Natural killer cell (primary cell): Measurements from ENCODE around the gene GHITM. TPM values are rescaled to one million over a fixed set of nuclear protein-coding genes. Genes with fewer than 3 reads are reported as not detected.

ENCODE experiments used
- ATAC-seq, 3 donors: fragments of 150-1000 bp in 2 of 3; fragments of 200-7000 bp in 1 of 3; cut with Tn5 transposase; 1 replicate in 1 of 3; 2 replicates in 2 of 3; pipeline ENCODE4 v1.10.0; 2021; ENCODE audit warnings: mild to moderate bottlenecking in 2 of 3, moderate library complexity in 2 of 3
- DNase-seq, 2 donors: peaks; one replicate each; pipeline versions ENCODE4 v3.0.0 to v3.0.0-alpha.2; 2013 to 2021; ENCODE audit warnings: mixed read lengths in 1 of 2
- H3K27ac ChIP-seq: one replicate; pipeline ENCODE4 v1.5.1; 2013; ENCODE audit warnings: mild to moderate bottlenecking, low read length
- H3K27me3 ChIP-seq: one replicate; pipeline ENCODE4 v1.6.1; 2013; ENCODE audit warnings: low read length; ENCODE audit not compliant: control insufficient read depth, insufficient read depth
- H3K36me3 ChIP-seq: one replicate; pipeline ENCODE4 v1.6.1; 2013; ENCODE audit warnings: low read length; ENCODE audit not compliant: control insufficient read depth, insufficient read depth
- H3K4me1 ChIP-seq: one replicate; pipeline ENCODE4 v1.6.1; 2013; ENCODE audit warnings: low read length; ENCODE audit not compliant: control insufficient read depth, insufficient read depth
- H3K4me3 ChIP-seq: one replicate; pipeline ENCODE4 v1.5.1; 2013; ENCODE audit warnings: low read length
- H3K9me3 ChIP-seq: one replicate; pipeline ENCODE4 v1.6.1; 2013; ENCODE audit warnings: low read length; ENCODE audit not compliant: control insufficient read depth, insufficient read depth
- H3K27ac Mint-ChIP-seq, 2 donors: one replicate each; pipeline ENCODE4 v1.8.0; 2022; ENCODE audit warnings: mild to moderate bottlenecking in 2 of 2, mixed read lengths in 2 of 2, moderate library complexity in 1 of 2
- H3K27me3 Mint-ChIP-seq, 2 donors: one replicate each; pipeline ENCODE4 v1.8.0; 2022; ENCODE audit warnings: low read depth in 2 of 2, mixed read lengths in 2 of 2
- H3K36me3 Mint-ChIP-seq: one replicate; pipeline ENCODE4 v1.8.0; 2022; ENCODE audit warnings: mixed read lengths
- H3K4me1 Mint-ChIP-seq, 2 donors: one replicate each; pipeline ENCODE4 v1.8.0; 2022; ENCODE audit warnings: mixed read lengths in 2 of 2
- H3K4me3 Mint-ChIP-seq: one replicate; pipeline ENCODE4 v1.8.0; 2022; ENCODE audit warnings: mild to moderate bottlenecking, moderate library complexity, mixed read lengths
- H3K9me3 Mint-ChIP-seq, 2 donors: one replicate each; pipeline ENCODE4 v1.8.0; 2022; ENCODE audit warnings: mixed read lengths in 2 of 2
- WGBS: methylation state at CpG from one replicate; pipeline ENCODE4 v1.1.7; 2013; ENCODE audit warnings: missing lambda C conversion rate; ENCODE audit not compliant: insufficient coverage; 5-methylcytosine and 5-hydroxymethylcytosine counted together
- intact Hi-C: fragments of 100-400 bp; cut with micrococcal nuclease; formaldehyde crosslinking; loops from one replicate; pipeline ENCODE4 v1.14.2; 2022
- total RNA-seq, 4 donors: library from RNA; stranded (reverse); fragments of 120-200 nt in 1 of 4; gene quantifications; one replicate each; pipeline versions ENCODE4 v1.2.3 to v1.2.4, GENCODE V29; 2013 to 2022
- TF ChIP-seq, protein P1 (sequence below): fragments of 200-600 bp; IDR thresholded peaks from one replicate; pipeline ENCODE4 v1.8.0; 2022; ENCODE audit warnings: antibody characterized with exemption

GHITM gene
- total RNA-seq, 3 donors from 2014 or later (not counting 1 experiment from before 2014, with no cell fraction given), result 84.3 to 89.3 (median 87.9) TPM

DNA sequence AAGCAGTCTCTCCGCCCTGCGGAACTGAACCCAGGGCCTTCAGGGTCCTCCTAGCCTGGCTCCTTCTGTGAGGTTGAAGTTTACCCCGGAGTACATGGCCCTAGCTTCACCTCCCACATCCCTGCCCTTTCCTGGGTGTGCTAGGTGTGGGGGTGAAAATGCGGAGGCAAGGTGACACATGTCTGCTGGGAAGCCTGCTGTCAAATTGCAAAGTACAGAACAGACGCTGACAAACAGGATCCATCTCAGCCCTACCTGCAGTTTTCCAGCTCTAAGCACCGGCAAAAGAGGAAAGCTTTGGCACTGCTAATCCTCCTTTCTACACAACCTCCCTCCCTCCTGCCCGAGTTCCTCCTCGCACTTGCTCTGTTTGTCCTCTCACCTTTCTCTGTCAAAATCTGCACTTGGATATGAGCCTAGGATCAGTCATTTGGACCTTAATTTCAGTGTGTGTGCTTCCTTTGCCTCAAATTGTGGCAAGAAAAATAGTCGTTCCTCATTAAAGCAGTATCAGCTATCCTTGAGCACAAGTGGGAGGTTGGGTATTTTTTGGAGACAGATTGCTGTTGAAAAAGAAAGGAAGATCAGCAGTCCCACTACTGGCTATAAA, 19.9 kb downstream of the GHITM start:
- no peak for ATAC-seq
- no peaks in the 10 kb centered on the region for H3K9me3 Mint-ChIP-seq
- peaks cover 7 to 11% of the 10 kb centered on the region in 2 donors for H3K27me3 Mint-ChIP-seq
- Histone ChIP-seq H3K4me1 (no peaks in the 10 kb centered on the region), H3K27ac (no peak overlapping the region), H3K36me3 (peaks cover 4% of the 10 kb centered on the region), H3K9me3 (no peaks in the 10 kb centered on the region), H3K27me3 (no peaks in the 10 kb centered on the region), H3K4me3 (no peak overlapping the region)
- H3K27ac Mint-ChIP-seq, result no peak overlapping the region
- intact Hi-C loops, result no loop called here
- WGBS, result 46% methylated on average over 8 of the region's 9 CpGs
- no peaks in the 10 kb centered on the region for H3K36me3 Mint-ChIP-seq
- TF ChIP-seq, protein P1, sequence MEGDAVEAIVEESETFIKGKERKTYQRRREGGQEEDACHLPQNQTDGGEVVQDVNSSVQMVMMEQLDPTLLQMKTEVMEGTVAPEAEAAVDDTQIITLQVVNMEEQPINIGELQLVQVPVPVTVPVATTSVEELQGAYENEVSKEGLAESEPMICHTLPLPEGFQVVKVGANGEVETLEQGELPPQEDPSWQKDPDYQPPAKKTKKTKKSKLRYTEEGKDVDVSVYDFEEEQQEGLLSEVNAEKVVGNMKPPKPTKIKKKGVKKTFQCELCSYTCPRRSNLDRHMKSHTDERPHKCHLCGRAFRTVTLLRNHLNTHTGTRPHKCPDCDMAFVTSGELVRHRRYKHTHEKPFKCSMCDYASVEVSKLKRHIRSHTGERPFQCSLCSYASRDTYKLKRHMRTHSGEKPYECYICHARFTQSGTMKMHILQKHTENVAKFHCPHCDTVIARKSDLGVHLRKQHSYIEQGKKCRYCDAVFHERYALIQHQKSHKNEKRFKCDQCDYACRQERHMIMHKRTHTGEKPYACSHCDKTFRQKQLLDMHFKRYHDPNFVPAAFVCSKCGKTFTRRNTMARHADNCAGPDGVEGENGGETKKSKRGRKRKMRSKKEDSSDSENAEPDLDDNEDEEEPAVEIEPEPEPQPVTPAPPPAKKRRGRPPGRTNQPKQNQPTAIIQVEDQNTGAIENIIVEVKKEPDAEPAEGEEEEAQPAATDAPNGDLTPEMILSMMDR, result no peak
- no peak overlapping the region for H3K4me3 Mint-ChIP-seq
- peaks cover 9 to 16% of the 10 kb centered on the region in 2 donors for H3K4me1 Mint-ChIP-seq
- DNase-seq, result no peak

DNA sequence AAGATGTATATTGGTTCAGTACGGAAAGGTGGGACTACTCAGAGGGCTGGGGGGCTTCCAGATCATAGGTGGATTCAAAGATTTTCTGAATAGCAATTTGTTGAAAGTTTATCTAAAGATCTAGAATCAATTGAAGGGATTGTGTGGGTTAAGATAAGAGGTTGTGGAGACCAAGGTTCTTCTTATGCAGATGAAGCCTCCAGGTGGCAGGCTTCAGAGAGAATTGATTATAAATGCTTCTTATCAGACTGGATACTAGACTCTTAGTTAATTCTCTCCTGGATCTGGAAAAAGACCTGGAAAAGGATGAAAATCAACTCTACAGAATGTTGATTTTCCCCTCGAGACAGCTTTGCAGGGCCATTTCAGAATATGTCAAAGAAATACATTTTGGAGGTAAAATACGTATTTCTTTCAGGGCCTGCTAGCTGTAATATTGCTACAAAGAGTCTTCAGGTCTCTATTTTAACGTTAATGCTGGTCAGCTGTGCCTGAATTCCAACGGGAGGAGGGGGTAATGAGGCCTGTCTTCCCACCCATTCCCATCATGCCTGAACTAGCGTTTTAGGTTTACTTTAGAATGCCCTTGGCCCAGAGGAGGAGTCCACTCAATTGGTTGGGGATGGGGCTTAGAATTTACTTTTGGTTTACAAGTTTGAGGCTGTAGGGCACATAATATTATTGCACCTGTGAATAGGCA, 21.5 kb downstream of the GHITM start:
- ATAC-seq (no peak), DNase-seq (no peak)
- Mint-ChIP-seq H3K27ac (no peak overlapping the region), H3K9me3 (no peaks in the 10 kb centered on the region), H3K4me1 (peaks cover 9 to 16% of the 10 kb centered on the region in 2 donors), H3K27me3 (peaks cover 7 to 11% of the 10 kb centered on the region in 2 donors), H3K4me3 (no peak overlapping the region), H3K36me3 (no peaks in the 10 kb centered on the region)
- intact Hi-C loops, result no loop called here
- TF ChIP-seq, protein P1, result no peak
- no peaks in the 10 kb centered on the region for H3K27me3 ChIP-seq
- no peaks in the 10 kb centered on the region for H3K36me3 ChIP-seq
- WGBS, result 74% methylated on average over 6 of the region's 6 CpGs
- no peaks in the 10 kb centered on the region for H3K4me1 ChIP-seq
- no peaks in the 10 kb centered on the region for H3K9me3 ChIP-seq
- no peak overlapping the region for H3K27ac ChIP-seq
- H3K4me3 ChIP-seq, result no peak overlapping the region

DNA sequence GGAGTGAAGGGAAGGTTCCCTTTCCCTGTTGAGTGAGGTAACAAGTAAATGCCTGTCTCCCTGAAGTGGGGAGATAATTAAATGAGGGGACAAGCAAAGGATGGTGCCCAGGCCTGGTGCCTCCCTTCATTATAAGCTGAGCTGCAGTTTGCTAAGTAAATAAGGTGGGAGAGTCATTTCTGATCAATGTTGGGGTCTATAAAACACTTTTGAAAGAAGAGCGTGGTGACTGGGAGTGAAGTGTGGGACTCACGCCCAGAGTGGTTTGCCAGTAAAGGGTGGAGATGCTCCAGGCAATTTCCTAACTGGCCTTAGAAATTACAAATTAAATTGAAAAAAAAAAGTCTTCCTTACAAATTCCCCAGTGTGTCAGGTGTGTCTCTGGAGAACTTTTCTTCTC, 24.7 kb downstream of the GHITM start:
- Histone ChIP-seq H3K27me3 (no peaks in the 10 kb centered on the region), H3K36me3 (no peaks in the 10 kb centered on the region), H3K4me1 (no peaks in the 10 kb centered on the region), H3K27ac (no peak overlapping the region), H3K4me3 (no peak overlapping the region), H3K9me3 (no peaks in the 10 kb centered on the region)
- H3K9me3 Mint-ChIP-seq, result no peaks in the 10 kb centered on the region
- H3K4me3 Mint-ChIP-seq, result no peak overlapping the region
- no peak for ATAC-seq
- H3K27ac Mint-ChIP-seq, result no peak overlapping the region
- no peaks in the 10 kb centered on the region for H3K4me1 Mint-ChIP-seq
- peaks cover 7 to 11% of the 10 kb centered on the region in 2 donors for H3K27me3 Mint-ChIP-seq
- intact Hi-C loops, result no loop called here
- 93% methylated on average over 1 of the region's 2 CpGs for WGBS
- DNase-seq, result no peak
- TF ChIP-seq, protein P1, result no peak
- no peaks in the 10 kb centered on the region for H3K36me3 Mint-ChIP-seq
